ENCODE measurements around the gene RNMT.
"Not testable (repeated sequence)": the region's sequence is repeated elsewhere in the genome, so short reads cannot be mapped to it uniquely, and the experiment has no call there.

The RNMT gene

DNA sequence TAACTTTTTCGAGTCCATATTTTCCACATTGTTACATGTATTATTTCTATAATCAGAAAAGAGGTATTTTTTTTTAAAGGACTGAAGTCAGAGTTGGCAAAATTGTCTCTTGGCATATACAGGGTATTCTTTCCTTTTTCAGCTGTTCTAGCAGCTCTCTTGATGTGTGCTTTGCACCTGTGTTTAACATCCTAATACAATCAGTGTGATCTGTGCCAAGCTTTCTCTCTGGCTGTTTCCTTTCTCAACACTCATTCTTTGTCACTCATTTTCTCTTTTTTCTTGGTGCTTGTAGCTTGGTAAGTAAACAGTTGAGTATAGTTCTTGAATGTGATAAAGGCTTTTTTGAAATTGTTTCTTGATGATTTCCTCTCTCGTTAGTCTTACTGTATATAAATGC, 9.2 kb downstream of the RNMT start:
- DNase-seq (ENCODE audit: low read depth): no peak
- no peak overlapping the region for H3K4me3 ChIP-seq (ENCODE audit: control insufficient read depth, low read depth, low read length)
- TF ChIP-seq, protein P1, sequence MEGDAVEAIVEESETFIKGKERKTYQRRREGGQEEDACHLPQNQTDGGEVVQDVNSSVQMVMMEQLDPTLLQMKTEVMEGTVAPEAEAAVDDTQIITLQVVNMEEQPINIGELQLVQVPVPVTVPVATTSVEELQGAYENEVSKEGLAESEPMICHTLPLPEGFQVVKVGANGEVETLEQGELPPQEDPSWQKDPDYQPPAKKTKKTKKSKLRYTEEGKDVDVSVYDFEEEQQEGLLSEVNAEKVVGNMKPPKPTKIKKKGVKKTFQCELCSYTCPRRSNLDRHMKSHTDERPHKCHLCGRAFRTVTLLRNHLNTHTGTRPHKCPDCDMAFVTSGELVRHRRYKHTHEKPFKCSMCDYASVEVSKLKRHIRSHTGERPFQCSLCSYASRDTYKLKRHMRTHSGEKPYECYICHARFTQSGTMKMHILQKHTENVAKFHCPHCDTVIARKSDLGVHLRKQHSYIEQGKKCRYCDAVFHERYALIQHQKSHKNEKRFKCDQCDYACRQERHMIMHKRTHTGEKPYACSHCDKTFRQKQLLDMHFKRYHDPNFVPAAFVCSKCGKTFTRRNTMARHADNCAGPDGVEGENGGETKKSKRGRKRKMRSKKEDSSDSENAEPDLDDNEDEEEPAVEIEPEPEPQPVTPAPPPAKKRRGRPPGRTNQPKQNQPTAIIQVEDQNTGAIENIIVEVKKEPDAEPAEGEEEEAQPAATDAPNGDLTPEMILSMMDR (conservative IDR thresholded peaks at IDR 0.05; ENCODE audit: control insufficient read depth, insufficient read depth, low read depth, low read length): no peak

DNA sequence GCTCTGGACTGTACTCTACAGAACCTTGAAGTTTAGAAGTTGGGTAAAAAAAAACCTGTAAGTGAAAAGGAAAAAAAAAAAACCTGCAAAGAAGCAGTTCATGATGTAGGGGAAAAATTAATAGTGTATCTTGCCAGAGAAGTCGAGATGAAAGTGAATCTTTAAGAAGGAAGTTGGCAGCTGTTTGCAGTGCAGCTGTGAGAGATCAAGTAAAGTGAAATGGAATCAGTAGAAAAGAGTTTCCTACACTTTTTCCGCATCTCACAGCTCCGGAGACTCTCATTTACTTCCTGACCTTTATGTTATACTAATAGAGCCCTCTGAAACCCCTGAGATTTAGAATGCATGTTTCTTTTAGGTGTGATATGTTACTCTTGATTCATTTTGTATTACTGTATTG, 19.2 kb downstream of the RNMT start:
- TF ChIP-seq, protein P1 (conservative IDR thresholded peaks at IDR 0.05; ENCODE audit: control insufficient read depth, insufficient read depth, low read depth, low read length): no peak
- H3K4me3 ChIP-seq (ENCODE audit: control insufficient read depth, low read depth, low read length): no peak overlapping the region
- no peak for DNase-seq (ENCODE audit: low read depth)

DNA sequence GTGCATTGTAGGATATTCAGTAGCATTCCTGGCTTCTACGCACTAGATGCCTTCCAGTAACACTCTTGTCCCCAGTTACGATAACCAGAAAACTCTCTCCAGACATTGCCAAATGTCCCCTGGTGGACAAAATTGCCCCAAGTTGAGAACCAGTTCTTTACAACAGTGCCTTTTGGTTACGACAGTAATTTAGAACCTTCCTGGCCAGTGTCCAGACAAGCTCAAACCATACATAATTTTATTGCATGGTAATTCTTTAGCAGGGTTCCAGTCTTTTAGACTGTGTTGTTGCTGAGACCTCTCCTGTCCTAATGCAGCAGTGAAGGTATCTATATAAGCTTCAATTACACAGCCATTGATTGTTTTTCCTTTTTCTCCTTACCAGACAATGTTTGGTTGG, 20.2 kb downstream of the RNMT start:
- TF ChIP-seq, protein P1 (conservative IDR thresholded peaks at IDR 0.05; ENCODE audit: control insufficient read depth, insufficient read depth, low read depth, low read length): peak; percentile 4

DNA sequence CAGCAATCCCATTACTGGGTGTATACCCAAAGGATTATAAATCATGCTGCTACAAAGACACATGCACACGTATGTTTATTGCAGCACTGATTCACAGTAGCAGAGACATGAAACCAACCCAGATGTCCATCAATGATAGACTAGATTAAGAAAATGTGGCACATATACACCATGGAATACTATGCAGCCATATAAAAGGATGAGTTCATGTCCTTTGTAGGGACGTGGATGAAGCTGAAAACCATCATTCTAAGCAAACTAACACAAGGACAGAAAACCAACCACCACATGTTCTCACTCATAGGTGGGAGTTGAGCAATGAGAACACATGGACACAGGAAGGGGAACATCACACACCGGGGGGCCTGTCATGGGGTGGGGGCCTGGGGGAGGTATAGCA, 25.1 kb downstream of the RNMT start:
- H3K4me3 ChIP-seq (ENCODE audit: control insufficient read depth, low read depth, low read length); DNase-seq (ENCODE audit: low read depth): not testable (repeated sequence)

More for the DNA sequence above, 20.2 kb downstream of the RNMT start:
- H3K4me3 ChIP-seq (ENCODE audit: control insufficient read depth, low read depth, low read length): no peak overlapping the region
- DNase-seq (ENCODE audit: low read depth): no peak

DNA sequence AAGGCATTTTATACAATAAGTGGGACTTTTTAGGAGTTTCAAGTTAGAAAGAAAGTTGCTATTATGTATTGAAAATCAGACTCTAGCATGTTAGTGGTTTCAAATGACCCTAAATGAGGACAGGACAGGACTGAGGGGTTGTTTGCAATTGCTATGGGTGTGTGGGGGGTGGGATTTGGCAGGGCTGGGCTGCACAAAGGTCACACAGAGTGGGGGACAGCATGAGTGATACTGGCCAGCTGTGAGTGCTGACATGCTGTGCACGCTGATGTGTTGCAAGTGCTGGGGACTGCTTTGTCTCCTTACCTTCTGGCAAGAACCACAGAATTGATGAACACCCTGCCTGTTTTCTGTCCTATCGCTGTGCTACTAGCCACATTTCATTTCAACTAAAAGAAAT, 29.8 kb downstream of the RNMT start:
- TF ChIP-seq, protein P1 (conservative IDR thresholded peaks at IDR 0.05; ENCODE audit: control insufficient read depth, insufficient read depth, low read depth, low read length): no peak
- no peak overlapping the region for H3K4me3 ChIP-seq (ENCODE audit: control insufficient read depth, low read depth, low read length)
- DNase-seq (ENCODE audit: low read depth): no peak

DNA sequence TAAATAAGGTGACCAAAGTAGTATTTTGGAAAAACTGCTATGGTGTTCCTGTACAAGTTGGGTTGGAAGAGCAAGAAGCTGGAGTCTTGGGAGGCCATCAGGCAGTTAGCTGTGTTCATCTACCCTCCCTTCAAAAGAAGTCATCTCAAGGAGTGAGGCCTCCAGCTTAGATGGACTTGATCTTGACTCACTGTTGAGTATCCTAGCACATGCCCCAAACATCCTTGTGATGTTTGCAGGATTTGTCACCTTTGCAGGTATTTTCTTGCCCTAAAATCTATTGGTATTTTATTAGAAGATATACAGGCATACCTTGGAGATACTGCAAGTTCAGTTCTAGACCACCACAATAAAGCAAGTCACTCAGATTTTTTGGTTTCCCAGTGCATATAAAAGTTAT, 30.2 kb downstream of the RNMT start:
- DNase-seq (ENCODE audit: low read depth): no peak
- TF ChIP-seq, protein P1 (conservative IDR thresholded peaks at IDR 0.05; ENCODE audit: control insufficient read depth, insufficient read depth, low read depth, low read length): no peak
- no peak overlapping the region for H3K4me3 ChIP-seq (ENCODE audit: control insufficient read depth, low read depth, low read length)

DNA sequence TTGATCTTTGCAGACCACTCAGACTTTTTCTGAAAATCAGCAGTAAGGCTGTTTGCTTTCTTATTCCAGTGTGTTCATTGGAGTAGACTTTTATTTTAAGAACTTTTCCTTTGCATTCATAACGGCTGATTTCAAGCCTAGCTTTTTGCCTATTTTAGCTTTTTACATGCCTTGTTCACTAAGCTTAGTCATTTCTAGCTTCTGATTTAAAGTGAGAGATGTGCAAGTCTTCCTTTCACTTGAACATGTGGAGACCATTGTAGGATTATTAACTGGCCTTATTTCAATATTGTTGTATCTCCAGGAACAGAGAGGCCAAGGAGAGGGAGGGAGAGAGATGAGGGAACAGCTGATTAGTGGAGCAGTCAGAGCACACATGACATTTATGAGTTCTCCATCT, 32.1 kb downstream of the RNMT start:
- DNase-seq (ENCODE audit: low read depth): no peak
- TF ChIP-seq, protein P1 (conservative IDR thresholded peaks at IDR 0.05; ENCODE audit: control insufficient read depth, insufficient read depth, low read depth, low read length): no peak
- H3K4me3 ChIP-seq (ENCODE audit: control insufficient read depth, low read depth, low read length): no peak overlapping the region

Measured in fibroblast of mammary gland (primary cell).